H1 (cell line): ENCODE measurements around the gene SEMA5B. TPM values are rescaled to one million over a fixed set of nuclear protein-coding genes. Genes with fewer than 3 reads are reported as not detected.
A peak's percentile ranks its signal among the peaks of the same experiment; 100 is the strongest.

Experiments used
- CTCF ChIA-PET: fragments of 300-600 bp; sonication (Branson Sonifier 250); formaldehyde crosslinking; loops from one replicate; lab custom pipeline; 2021; ENCODE audit not compliant: partially characterized antibody; lab: Charles Lee
- POLR2A ChIA-PET: fragments of 300-600 bp; sonication (Branson Sonifier 250); formaldehyde crosslinking; loops from one replicate; lab custom pipeline; 2021; ENCODE audit warnings: inconsistent platforms; ENCODE audit not compliant: partially characterized antibody; lab: Charles Lee
- DNase-seq, 2 experiments: peaks; one replicate each; pipeline versions ENCODE4 v3.0.0 to v3.0.0-alpha.2; 2010 to 2022; ENCODE audit warnings: low spot score in 2 of 2, low read depth in 1 of 2, mixed read lengths in 1 of 2
- FAIRE-seq: peaks from 2 replicates; lab custom pipeline; 2011; peaks lifted over from hg19 to GRCh38; lab: Jason Lieb, UNC
- H2AFZ ChIP-seq: 2 replicates; pipeline ENCODE4 v1.8.1; 2012; ENCODE audit warnings: low read length, inconsistent platforms
- H2AK5ac ChIP-seq: 2 replicates; pipeline ENCODE4 v1.6.1; 2013; ENCODE audit warnings: low read depth, low read length
- H2BK120ac ChIP-seq: replicated peaks from 2 replicates; pipeline ENCODE3; 2013; ENCODE audit warnings: low read depth, low read length, inconsistent platforms
- H2BK12ac ChIP-seq: 2 replicates; pipeline ENCODE4 v1.6.1; 2013; ENCODE audit warnings: low read depth, low read length
- H2BK15ac ChIP-seq: 2 replicates; pipeline ENCODE4 v1.6.1; 2013; ENCODE audit warnings: low read length
- H2BK20ac ChIP-seq: 2 replicates; pipeline ENCODE4 v1.6.1; 2013; ENCODE audit warnings: low read length
- H2BK5ac ChIP-seq: 2 replicates; pipeline ENCODE4 v1.6.1; 2013; ENCODE audit warnings: low read depth, low read length
- H3K14ac ChIP-seq: 2 replicates; pipeline ENCODE4 v1.6.1; 2013; ENCODE audit warnings: inconsistent platforms; ENCODE audit not compliant: insufficient read length
- H3K18ac ChIP-seq: 2 replicates; pipeline ENCODE4 v1.6.1; 2013; ENCODE audit warnings: low read length; ENCODE audit errors: extremely low read depth
- H3K23ac ChIP-seq: 2 replicates; pipeline ENCODE4 v1.6.1; 2013; ENCODE audit warnings: inconsistent platforms; ENCODE audit not compliant: insufficient read length
- H3K23me2 ChIP-seq: 2 replicates; pipeline ENCODE4 v1.6.1; 2013; ENCODE audit warnings: low read depth, low read length
- H3K27ac ChIP-seq: 2 replicates; pipeline ENCODE4 v1.6.1; 2011; ENCODE audit warnings: low read depth, low read length, inconsistent platforms
- H3K27me3 ChIP-seq, 4 experiments: replicated peaks in 1 of 4; 1 replicate in 1 of 4; 2 replicates in 3 of 4; pipeline versions ENCODE4 v1.6.1 to v1.8.1; 2011 to 2013; ENCODE audit warnings: low read length in 3 of 4, mild to moderate bottlenecking in 3 of 4, inconsistent platforms in 2 of 4, mixed read lengths in 2 of 4, moderate library complexity in 1 of 4; ENCODE audit not compliant: control insufficient read depth in 3 of 4, insufficient read depth in 3 of 4; ENCODE audit errors: extremely low read depth in 1 of 4
- H3K36me3 ChIP-seq, 4 experiments: 2 replicates each; pipeline versions ENCODE4 v1.6.1 to v1.8.1; 2011 to 2013; ENCODE audit warnings: mild to moderate bottlenecking in 4 of 4, low read length in 3 of 4, moderate library complexity in 2 of 4, control low read depth in 1 of 4, inconsistent platforms in 1 of 4; ENCODE audit not compliant: insufficient read depth in 4 of 4, control insufficient read depth in 2 of 4
- H3K4ac ChIP-seq: replicated peaks from 2 replicates; pipeline ENCODE3; 2013; ENCODE audit warnings: low read length, low read depth, mixed read lengths, inconsistent platforms; ENCODE audit not compliant: insufficient read length
- H3K4me1 ChIP-seq, 4 experiments: replicated peaks in 1 of 4; 1 replicate in 1 of 4; 2 replicates in 3 of 4; pipeline versions ENCODE4 v1.6.1 to v1.8.1; 2011 to 2013; ENCODE audit warnings: low read length in 3 of 4, inconsistent platforms in 2 of 4, mixed read lengths in 1 of 4; ENCODE audit not compliant: insufficient read depth in 4 of 4, control insufficient read depth in 3 of 4
- H3K4me2 ChIP-seq, 2 experiments: 2 replicates each; pipeline versions ENCODE4 v1.6.1 to v1.8.1; 2011 to 2013; ENCODE audit warnings: low read depth in 2 of 2, low read length in 2 of 2, control low read depth in 1 of 2, inconsistent platforms in 1 of 2, mild to moderate bottlenecking in 1 of 2; ENCODE audit not compliant: insufficient read depth in 1 of 2
- H3K4me3 ChIP-seq, 4 experiments: fragments of 200-600, 300-600 bp in 1 of 4; sonication (generic), shearing (Covaris generic), sonication (Bioruptor Twin) in 1 of 4; 2 replicates each; pipeline versions ENCODE4 v1.5.1 to v1.8.1; 2011 to 2016; ENCODE audit warnings: low read length in 4 of 4, low read depth in 3 of 4, control low read depth in 2 of 4, inconsistent platforms in 2 of 4, mild to moderate bottlenecking in 2 of 4, mixed read lengths in 1 of 4, moderate library complexity in 1 of 4; ENCODE audit not compliant: insufficient read depth in 2 of 4; ENCODE audit errors: extremely low read depth in 1 of 4
- H3K56ac ChIP-seq: replicated peaks from 2 replicates; pipeline ENCODE3; 2013; ENCODE audit warnings: low read depth, mild to moderate bottlenecking, mixed read lengths, low read length, inconsistent platforms; ENCODE audit not compliant: insufficient read length
- H3K79me1 ChIP-seq: 2 replicates; pipeline ENCODE4 v1.6.1; 2013; ENCODE audit warnings: low read depth, low read length, control low read depth
- H3K79me2 ChIP-seq, 2 experiments: 2 replicates each; pipeline versions ENCODE4 v1.6.1 to v1.8.1; 2012 to 2013; ENCODE audit warnings: low read length in 2 of 2, mild to moderate bottlenecking in 2 of 2, inconsistent platforms in 1 of 2; ENCODE audit not compliant: insufficient read depth in 2 of 2, control insufficient read depth in 1 of 2
- H3K9ac ChIP-seq, 4 experiments: replicated peaks in 1 of 4; 1 replicate in 1 of 4; 2 replicates in 3 of 4; pipeline versions ENCODE4 v1.6.1 to v1.8.1; 2011 to 2013; ENCODE audit warnings: low read depth in 3 of 4, low read length in 3 of 4, control low read depth in 2 of 4, mild to moderate bottlenecking in 2 of 4, moderate library complexity in 2 of 4, inconsistent platforms in 1 of 4; ENCODE audit errors: extremely low read depth in 1 of 4
- H3K9me3 ChIP-seq, 2 experiments: 2 replicates each; pipeline versions ENCODE4 v1.6.1 to v1.8.1; 2012 to 2013; ENCODE audit warnings: mild to moderate bottlenecking in 2 of 2, moderate library complexity in 2 of 2, control low read depth in 1 of 2, inconsistent platforms in 1 of 2, low read depth in 1 of 2, low read length in 1 of 2, mixed read lengths in 1 of 2; ENCODE audit not compliant: insufficient read depth in 2 of 2
- H4K20me1 ChIP-seq, 2 experiments: replicated peaks in 1 of 2; 2 replicates each; pipeline versions ENCODE3 to v1.8.1; 2011 to 2013; ENCODE audit warnings: inconsistent platforms in 2 of 2, low read length in 2 of 2, mild to moderate bottlenecking in 1 of 2; ENCODE audit not compliant: insufficient read depth in 2 of 2, control insufficient read depth in 1 of 2
- H4K5ac ChIP-seq: 2 replicates; pipeline ENCODE4 v1.6.1; 2013; ENCODE audit warnings: low read length, low read depth, mixed read lengths, inconsistent platforms; ENCODE audit not compliant: insufficient read length
- H4K8ac ChIP-seq: 2 replicates; pipeline ENCODE4 v1.8.0; 2013; ENCODE audit warnings: mild to moderate bottlenecking, moderate library complexity, low read length, inconsistent platforms; ENCODE audit not compliant: insufficient read depth; ENCODE audit errors: extremely low read depth
- H4K91ac ChIP-seq: replicated peaks from 2 replicates; pipeline ENCODE3; 2013; ENCODE audit warnings: low read length, mixed read lengths, inconsistent platforms; ENCODE audit not compliant: insufficient read length
- EZH2 ChIP-seq: fragments of 200-600 bp; sonication (generic); IDR thresholded peaks from 2 replicates; pipeline ENCODE4 v1.7.1; 2012; ENCODE audit warnings: low read depth, mild to moderate bottlenecking, moderate library complexity, low read length, inconsistent platforms; ENCODE audit not compliant: severe bottlenecking
- SP1 ChIP-seq: IDR thresholded peaks from 2 replicates; pipeline ENCODE4 v1.6.1; 2011; ENCODE audit warnings: low read depth, low read length
- WGBS, 2 experiments: shearing (Covaris generic) in 1 of 2; methylation state at CpG; one replicate each; pipeline versions ENCODE4 v1.1.6 to v1.1.7; 2013 to 2015; ENCODE audit warnings: low lambda C conversion rate in 2 of 2, mixed read lengths in 2 of 2, inconsistent platforms in 1 of 2, low coverage in 1 of 2, missing lambda C conversion rate in 1 of 2; ENCODE audit not compliant: insufficient replicate concordance in 2 of 2, insufficient coverage in 1 of 2, insufficient read length in 1 of 2; ENCODE audit errors: extremely low coverage in 1 of 2, missing lambda C conversion rate in 1 of 2; 5-methylcytosine and 5-hydroxymethylcytosine counted together
- polyA plus RNA-seq, 7 experiments: library from polyadenylated mRNA; depleted of rRNA in 3 of 7; stranded (reverse) in 5 of 7; unstranded in 2 of 7; fragments of >200 nt in 5 of 7; fragments of 200-250 nt in 2 of 7; gene quantifications; 1 replicate in 5 of 7; 2 replicates in 1 of 7; 4 replicates in 1 of 7; pipeline versions ENCODE4 v1.2.1 to v1.2.3, GENCODE V29; 2011 to 2013; ENCODE audit warnings: missing spikeins in 2 of 7, mixed read lengths in 2 of 7
- total RNA-seq: library from RNA; stranded (reverse); fragmentation: NEBNext Ultra II Directional; extraction: Animal tissue kit (Norgen Biotek cat#: 25700); gene quantifications from 2 replicates; pipeline ENCODE4 v1.2.1, GENCODE V29; 2021

Gene SEMA5B
- total and polyA plus RNA-seq, 2 of the 8 experiments (the other 6 are each of a cell fraction or from before 2014, with no cell fraction given): 13.1 to 22.4 TPM

- Histone ChIP-seq H4K8ac (no peak overlapping the region), H2BK5ac (no peak overlapping the region), H3K56ac (no peak overlapping the region), H3K14ac (no peak overlapping the region), H3K23ac (no peak overlapping the region), H3K4me2 (no peak overlapping the region), H2BK15ac (no peak overlapping the region), H3K79me2 (peaks cover 0 to 24% of the 10 kb centered on the region in 2 experiments; a peak in 2 of 4 replicates), H2AFZ (no peak overlapping the region), H3K79me1 (no peaks in the 10 kb centered on the region), H3K4ac (no peak overlapping the region), H3K27ac (no peak overlapping the region), H3K23me2 (no peaks in the 10 kb centered on the region), H3K9me3 (no peaks in the 10 kb centered on the region), H3K4me1 (peaks cover 10 to 30% (median 22%) of the 10 kb centered on the region in 4 experiments; a peak in 6 of 7 replicates), H3K27me3 (peaks cover 0 to 2% (median 0%) of the 10 kb centered on the region in 4 experiments; a peak in 2 of 7 replicates), H4K20me1 (peaks cover 0 to 3% of the 10 kb centered on the region in 2 experiments), H3K18ac (no peak overlapping the region), H3K4me3 (no peak overlapping the region), H4K91ac (no peak overlapping the region), H2BK12ac (no peak overlapping the region), H3K36me3 (no peaks in the 10 kb centered on the region; a peak in 2 of 8 replicates), H2AK5ac (no peak overlapping the region; the same call in 1 of the 2 replicates), H4K5ac (no peak overlapping the region), H2BK120ac (no peak overlapping the region), H2BK20ac (no peak overlapping the region), H3K9ac (no peak overlapping the region; a peak in 1 of 7 replicates)
- ChIA-PET CTCF (interaction anchor here (0.7 to 3.6 kb wide), 10 partner anchors 10 to 79 kb away, joined by 3 to 29 read pairs (median 4); no protein-coding TSS in a partner anchor), POLR2A (interaction anchor here (0.5 kb wide), 1 partner anchor 261 kb away, joined by 3 read pairs; no protein-coding TSS in a partner anchor)
- TF ChIP-seq EZH2 (no peak), SP1 (peak; percentile 51; the same call in 1 of the 2 replicates)
- DNase-seq: no peak
- 88% methylated on average over 5 of the region's 5 CpGs; no CpG with 5 or more reads in 1 of the 2 experiments for WGBS, 2 experiments
- no peak for FAIRE-seq
These were observed 8.0 kb downstream of the SEMA5B start for GRCh38 chr3:123019591-123019990.
